ENCODE data around the gene MRPS16.

GRCh38 chr10:73218431-73219191 lies 33.8 kb downstream of the MRPS16 start:
- no peak for TF ChIP-seq POLR2AphosphoS5 (IDR thresholded peaks at IDR 0.05)
- TF ChIP-seq CTCF (IDR thresholded peaks at IDR 0.05), result no peak
- no peak for TF ChIP-seq EP300 (IDR thresholded peaks at IDR 0.05)

Data from suprapubic skin (tissue), 4 donors.